HepG2 (cell line): ENCODE measurements around the gene DVL3. TPM values are rescaled to one million over a fixed set of nuclear protein-coding genes. Genes with fewer than 3 reads are reported as not detected.

Source experiments
- ATAC-seq: fragments of 200-7000 bp; cut with Tn5 transposase; 3 replicates; pipeline ENCODE4 v1.9.1; 2020; ENCODE audit warnings: mild to moderate bottlenecking, moderate library complexity
- BruUV-seq: library from RNA; stranded (reverse); fragments of 400-500 nt; replicated peaks from 2 replicates; lab custom pipeline; 2021; lab: Mats Ljungman, UMichigan
- CTCF ChIA-PET: fragments of 300-600 bp; formaldehyde crosslinking; extraction: SDS; loops from one replicate; lab custom pipeline; 2021; ENCODE audit warnings: low total read pairs, inconsistent platforms, low intra/inter-chr PET ratio; lab: Yijun Ruan, JAX
- POLR2A ChIA-PET: fragments of 350-600 bp; sonication (Branson Sonifier 250); formaldehyde crosslinking; loops from one replicate; lab custom pipeline; 2020; ENCODE audit warnings: antibody characterized with exemption, inconsistent platforms; lab: Yijun Ruan, JAX
- DNase-seq: peaks from one replicate; pipeline ENCODE4 v3.0.0-alpha.2; 2015; ENCODE audit warnings: low spot score
- FAIRE-seq: peaks from 3 replicates; lab custom pipeline; 2011; peaks lifted over from hg19 to GRCh38; lab: Jason Lieb, UNC
- H2AFZ ChIP-seq: one replicate; pipeline ENCODE4 v1.6.1; 2011; ENCODE audit warnings: low read length, inconsistent platforms
- H3K27ac ChIP-seq: fragments of 300-600 bp; 3 replicates; pipeline ENCODE4 v1.8.0; 2011; ENCODE audit warnings: mixed run types, mild to moderate bottlenecking, mixed read lengths, low read length, inconsistent platforms; ENCODE audit not compliant: insufficient read depth; ENCODE audit errors: extremely low read length
- H3K27me3 ChIP-seq, 2 experiments: fragments of 200-600 bp in 1 of 2; 2 replicates in 1 of 2; 3 replicates in 1 of 2; pipeline versions ENCODE4 v1.6.0 to v1.8.0; 2011; ENCODE audit warnings: low read length in 2 of 2, mild to moderate bottlenecking in 2 of 2, moderate library complexity in 2 of 2, inconsistent platforms in 1 of 2; ENCODE audit not compliant: insufficient read depth in 2 of 2, control insufficient read depth in 1 of 2
- H3K36me3 ChIP-seq, 2 experiments: fragments of 200-600 bp in 1 of 2; replicated peaks in 1 of 2; 2 replicates in 1 of 2; 3 replicates in 1 of 2; pipeline versions ENCODE4 v1.5.1 to v1.8.0; 2011; ENCODE audit warnings: low read length in 2 of 2, inconsistent platforms in 1 of 2; ENCODE audit not compliant: insufficient read depth in 2 of 2, control insufficient read depth in 1 of 2
- H3K4me1 ChIP-seq: 2 replicates; pipeline ENCODE4 v1.5.1; 2012; ENCODE audit warnings: low read length, inconsistent platforms; ENCODE audit not compliant: insufficient read depth
- H3K4me2 ChIP-seq: 2 replicates; pipeline ENCODE4 v1.6.0; 2011; ENCODE audit warnings: low read depth, low read length, inconsistent platforms
- H3K4me3 ChIP-seq, 3 experiments: fragments of 200-600 bp in 1 of 3; sonication (generic), shearing (Covaris generic) in 1 of 3; replicated peaks in 1 of 3; 2 replicates each; pipeline ENCODE4 v1.5.1; 2011 to 2016; ENCODE audit warnings: low read length in 3 of 3, inconsistent platforms in 2 of 3, low read depth in 2 of 3, mild to moderate bottlenecking in 2 of 3, control low read depth in 1 of 3, mixed read lengths in 1 of 3; ENCODE audit not compliant: insufficient read depth in 1 of 3
- H3K79me2 ChIP-seq: one replicate; pipeline ENCODE4 v1.6.1; 2011; ENCODE audit warnings: low read length, inconsistent platforms; ENCODE audit not compliant: insufficient read depth
- H3K9ac ChIP-seq: 2 replicates; pipeline ENCODE4 v1.6.0; 2011; ENCODE audit warnings: mild to moderate bottlenecking, low read depth, low read length, inconsistent platforms; ENCODE audit not compliant: insufficient read depth
- H3K9me3 ChIP-seq: 2 replicates; pipeline ENCODE4 v1.5.1; 2012; ENCODE audit warnings: mild to moderate bottlenecking, low read length
- H4K20me1 ChIP-seq: 2 replicates; pipeline ENCODE4 v1.6.0; 2011; ENCODE audit warnings: inconsistent platforms, mild to moderate bottlenecking, low read length, moderate library complexity; ENCODE audit not compliant: insufficient read depth
- EEA1 ChIP-seq: sonication (generic); formaldehyde crosslinking; IDR thresholded peaks from 2 replicates; pipeline ENCODE4 v1.5.1; 2020; ENCODE audit warnings: mild to moderate bottlenecking, missing genetic modification reagents, borderline replicate concordance
- FOXK2 ChIP-seq: fragments of 450-650 bp; IDR thresholded peaks from 2 replicates; pipeline ENCODE4 v1.6.1; 2016
- GABPB1 ChIP-seq: IDR thresholded peaks from 2 replicates; pipeline ENCODE4 v1.6.1; 2016; ENCODE audit warnings: mild to moderate bottlenecking, missing genetic modification reagents, moderate library complexity, missing compliant biosample characterization
- RFX1 ChIP-seq: fragments of 450-650 bp; IDR thresholded peaks from 2 replicates; pipeline ENCODE4 v1.6.1; 2017
- SNAPC5 ChIP-seq: sonication (generic); formaldehyde crosslinking; IDR thresholded peaks from 2 replicates; pipeline ENCODE4 v1.8.1; 2023; ENCODE audit warnings: mild to moderate bottlenecking, missing genetic modification reagents, borderline replicate concordance
- ZBTB40 ChIP-seq, 2 experiments: fragments of 450-650 bp in 1 of 2; sonication (generic) in 1 of 2; formaldehyde crosslinking in 1 of 2; IDR thresholded peaks; 2 replicates each; pipeline versions ENCODE4 v1.6.1 to v1.8.0; 2016 to 2022; ENCODE audit warnings: antibody characterized with exemption in 1 of 2, mild to moderate bottlenecking in 1 of 2, missing genetic modification reagents in 1 of 2
- ZBTB43 ChIP-seq: sonication (generic); formaldehyde crosslinking; conservative IDR thresholded peaks from 2 replicates; pipeline ENCODE4 v1.4.0; 2020; ENCODE audit warnings: missing genetic modification reagents
- ZC3H13 ChIP-seq: sonication (generic); formaldehyde crosslinking; IDR thresholded peaks from 2 replicates; pipeline ENCODE4 v1.8.1; 2023; ENCODE audit warnings: mild to moderate bottlenecking, missing genetic modification reagents, moderate library complexity
- ZNF143 ChIP-seq: sonication (generic); formaldehyde crosslinking; IDR thresholded peaks from 2 replicates; pipeline ENCODE4 v1.4.0; 2020; ENCODE audit warnings: missing genetic modification reagents
- ZNF431 ChIP-seq: sonication (generic); formaldehyde crosslinking; IDR thresholded peaks from 2 replicates; pipeline ENCODE4 v1.9.0; 2022; ENCODE audit warnings: missing genetic modification reagents, low read depth, mild to moderate bottlenecking, borderline replicate concordance
- ZNF605 ChIP-seq: sonication (generic); formaldehyde crosslinking; IDR thresholded peaks from 2 replicates; pipeline ENCODE4 v1.8.0; 2022; ENCODE audit warnings: mild to moderate bottlenecking, missing genetic modification reagents
- ZNF775 ChIP-seq: sonication (generic); formaldehyde crosslinking; IDR thresholded peaks from 2 replicates; pipeline ENCODE4 v1.4.0; 2020; ENCODE audit warnings: missing genetic modification reagents, mild to moderate bottlenecking, moderate library complexity, borderline replicate concordance
- WGBS: methylation state at CpG from one replicate; pipeline ENCODE4 v1.1.6; 2017; ENCODE audit warnings: low lambda C conversion rate; 5-methylcytosine and 5-hydroxymethylcytosine counted together
- in situ Hi-C: cut with HindIII; loops from 2 replicates; pipeline ENCODE4 v1.10.0; 2017; ENCODE audit warnings: low pct_unique_long_range_greater_than_20kb; ENCODE audit not compliant: extremely low pct_ligation_motif_present
- intact Hi-C: fragments of 100-400 bp; cut with micrococcal nuclease; formaldehyde crosslinking; loops from one replicate; pipeline ENCODE4 v1.10.0; 2022; ENCODE audit not compliant: unreplicated experiment
- polyA plus RNA-seq, 8 experiments: library from polyadenylated mRNA; depleted of rRNA in 3 of 8; stranded (reverse) in 7 of 8; unstranded in 1 of 8; fragments of >200 nt; fragmentation: Illumina TruSeq in 4 of 8; extraction: Trizol in 4 of 8; gene quantifications; 2 replicates each; pipeline versions ENCODE4 v1.2.1 to v1.2.3, GENCODE V29; 2011 to 2016; ENCODE audit warnings: low read depth in 4 of 8, missing spikeins in 1 of 8, mixed read lengths in 1 of 8; ENCODE audit not compliant: insufficient read depth in 1 of 8
- total RNA-seq, 5 experiments: library from RNA; depleted of rRNA; stranded (reverse); fragments of >200 nt; fragmentation: Illumina TruSeq; extraction: Trizol; gene quantifications; 2 replicates each; pipeline ENCODE4 v1.2.3, GENCODE V29; 2016; ENCODE audit warnings: low read depth in 1 of 5

The DVL3 gene
- total and polyA plus RNA-seq, 2 of the 13 experiments (the other 11 are each of a cell fraction or from before 2014, with no cell fraction given) = 29.0 to 36.1 TPM

- in situ Hi-C loops = loop anchor here (5.0 kb wide), 1 partner anchor 91 kb away; the partner anchor contains the start of genes ALG3 and EEF1AKMT4
- Histone ChIP-seq H3K4me3 (peak overlapping the region; percentile 77 to 100 (median 99)), H2AFZ (no peak overlapping the region), H3K9me3 (no peaks in the 10 kb centered on the region), H3K4me1 (peaks cover 46% of the 10 kb centered on the region), H3K4me2 (peak overlapping the region; percentile 92), H3K79me2 (peaks cover 52% of the 10 kb centered on the region), H3K36me3 (peaks cover 0 to 4% of the 10 kb centered on the region in 2 experiments; a peak in 2 of 5 replicates), H3K9ac (peak overlapping the region; percentile 97), H3K27me3 (no peaks in the 10 kb centered on the region; a peak in 1 of 5 replicates), H3K27ac (peak overlapping the region; percentile 96), H4K20me1 (peaks cover 27% of the 10 kb centered on the region)
- peak; percentile 53 for DNase-seq
- FAIRE-seq = no peak
- ATAC-seq = peak; percentile 67
- ChIA-PET CTCF (no interaction called here), POLR2A (interaction anchor here (0.8 to 3.1 kb wide), 12 partner anchors 8 to 159 kb away, joined by 3 to 28 read pairs (median 4); partner anchors contain the start of genes ABCC5, ABCF3, AP2M1 and EIF2B5)
- intact Hi-C loops = loop anchor here (2.0 kb wide), 2 partner anchors 18 to 92 kb away; partner anchors contain the start of genes ALG3, AP2M1 and EEF1AKMT4
- no TSS peak for BruUV-seq
- no CpG with 5 or more reads among the region's 6 CpGs for WGBS
- TF ChIP-seq GABPB1 (CRISPR knock-in tag) (peak; percentile 57; the same call in 1 of the 2 replicates), EEA1 (CRISPR knock-in tag) (no peak), ZNF605 (CRISPR knock-in tag) (peak; percentile 58; the same call in 1 of the 2 replicates), ZNF431 (CRISPR knock-in tag) (no peak), SNAPC5 (0 out of 2 replicates have a peak, but pooled peaks have one; percentile 38), ZBTB40 (IDR thresholded peaks at IDR 0.05) (no peak), ZBTB40 (CRISPR knock-in tag; IDR thresholded peaks at IDR 0.05) (no peak), ZNF775 (0 out of 2 replicates have a peak, but pooled peaks have one; percentile 68), RFX1 (no peak), ZC3H13 (CRISPR knock-in tag) (no peak; the same call in 1 of the 2 replicates), FOXK2 (no peak), ZNF143 (CRISPR knock-in tag) (no peak), ZBTB43 (CRISPR knock-in tag) (no peak)
Measured at GRCh38 chr3:184156522-184156955, 1.4 kb downstream of the DVL3 start.
